ENCODE data around the gene YIF1B.
"Not testable (repeated sequence)": the region's sequence is repeated elsewhere in the genome, so short reads cannot be mapped to it uniquely, and the experiment has no call there.

Gene YIF1B

DNA sequence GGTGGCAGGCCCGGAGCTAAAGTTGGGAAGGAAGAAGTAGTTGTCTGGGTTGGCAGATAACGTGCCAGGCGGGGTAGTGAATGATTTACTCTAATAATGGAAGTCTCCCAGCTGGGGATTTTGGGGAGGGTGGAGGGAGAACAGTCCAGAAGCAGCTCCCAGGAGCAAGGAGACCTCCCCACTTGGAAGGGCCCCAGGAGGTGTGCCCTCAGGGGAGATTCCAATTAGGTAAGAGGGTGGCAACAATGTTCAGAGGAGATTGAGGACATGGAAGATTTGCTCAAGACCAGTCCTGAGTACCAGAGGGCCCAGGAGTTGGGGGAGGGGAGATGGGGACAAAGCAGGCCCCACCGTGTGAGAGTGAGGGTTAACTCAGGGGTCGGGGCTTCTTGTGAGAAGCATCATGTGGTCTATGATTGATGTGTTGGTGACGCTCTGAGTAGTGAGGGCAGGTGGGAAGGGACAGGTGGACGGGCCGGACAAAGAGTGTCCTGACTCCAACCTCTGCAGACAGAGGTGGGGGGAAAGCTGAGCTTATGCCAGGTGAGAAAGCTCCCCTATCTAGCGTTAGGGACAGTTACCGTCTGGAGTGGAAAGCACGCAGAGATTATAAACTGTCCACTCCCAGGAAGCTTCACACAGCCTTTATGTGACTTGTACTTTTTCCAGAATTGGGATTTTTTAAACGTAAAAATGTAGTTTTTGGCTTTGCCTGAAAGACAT, 47.8 kb downstream of the YIF1B start:
- DNase-seq (no peak), ATAC-seq (replicated peaks) (no peak)
- Mint-ChIP-seq H3K9me3 (no peaks in the 10 kb centered on the region), H3K4me1 (ENCODE audit: low read depth in 2 of 2) (peaks cover 10% of the 10 kb centered on the region in 2 donors), H3K27ac (peak overlapping the region in 1 of 2 donors; percentile 38), H3K27me3 (peaks cover 24 to 40% of the 10 kb centered on the region in 2 donors), H3K36me3 (ENCODE audit: insufficient read depth) (no peaks in the 10 kb centered on the region), H3K4me3 (no peak overlapping the region)

DNA sequence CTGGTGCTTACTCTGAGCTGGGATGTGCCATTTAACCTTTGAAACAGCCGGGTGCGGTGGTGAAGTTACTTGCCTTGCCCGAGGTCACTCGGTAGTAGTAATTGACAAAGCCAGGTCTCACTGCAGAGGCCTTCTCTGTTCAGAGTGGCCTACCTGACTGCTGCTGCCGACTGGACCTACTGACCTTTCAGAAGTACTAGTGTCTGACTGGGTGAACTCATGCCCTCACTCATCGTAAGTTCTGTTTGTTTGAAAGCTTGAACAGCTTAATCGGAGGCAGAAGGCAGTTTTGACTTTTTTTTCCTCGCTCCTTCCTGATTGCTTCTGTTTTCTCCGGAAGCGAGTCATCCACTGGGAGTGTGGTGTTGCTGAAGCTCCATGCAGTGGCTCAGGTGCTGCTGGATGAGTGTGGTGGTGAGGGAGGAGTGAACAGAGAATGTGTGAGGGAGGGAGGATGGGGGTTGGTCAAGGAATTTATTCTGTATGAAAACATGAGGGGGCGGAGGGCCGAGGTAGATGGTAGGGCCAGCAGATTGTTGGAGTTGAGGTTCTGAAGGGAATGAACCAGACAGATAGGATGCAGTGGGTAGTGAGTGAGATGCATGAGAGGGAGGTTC, 48.7 kb downstream of the YIF1B start:
- no peak overlapping the region for H3K4me3 Mint-ChIP-seq
- peak overlapping the region in 1 of 2 donors; percentile 7 for H3K27ac Mint-ChIP-seq
- peaks cover 10% of the 10 kb centered on the region in 2 donors for H3K4me1 Mint-ChIP-seq (ENCODE audit: low read depth in 2 of 2)
- H3K36me3 Mint-ChIP-seq (ENCODE audit: insufficient read depth) = no peaks in the 10 kb centered on the region
- ATAC-seq (replicated peaks) = no peak
- no peak for DNase-seq
- H3K27me3 Mint-ChIP-seq = peaks cover 24 to 44% of the 10 kb centered on the region in 2 donors
- H3K9me3 Mint-ChIP-seq = no peaks in the 10 kb centered on the region

DNA sequence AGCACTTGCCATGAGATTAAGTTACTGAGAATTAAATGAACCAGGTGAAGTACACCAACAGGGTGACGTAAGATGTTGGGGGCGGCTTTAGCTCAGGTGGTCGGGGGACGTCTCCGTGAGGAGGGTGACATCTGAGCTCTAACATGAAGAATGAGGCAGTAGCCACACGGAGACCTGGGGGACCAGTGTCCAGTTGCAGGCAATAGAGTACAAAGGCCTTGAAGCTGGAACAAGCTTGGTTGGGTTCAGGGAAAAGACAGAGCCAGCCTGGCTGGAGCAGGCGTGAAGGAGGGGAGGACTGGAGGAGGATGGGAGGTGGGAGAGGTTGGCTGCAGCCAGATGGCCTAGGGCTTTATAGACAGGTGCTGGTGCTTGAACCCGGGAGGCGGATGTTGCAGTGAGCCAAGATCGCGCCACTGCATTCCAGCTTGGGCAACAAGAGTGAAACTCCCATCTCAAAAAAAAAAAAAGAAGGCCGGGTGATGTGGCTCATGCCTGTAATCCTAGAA, 49.8 kb downstream of the YIF1B start:
- H3K4me3 Mint-ChIP-seq = no peak overlapping the region
- no peaks in the 10 kb centered on the region for H3K9me3 Mint-ChIP-seq
- peaks cover 10% of the 10 kb centered on the region in 2 donors for H3K4me1 Mint-ChIP-seq (ENCODE audit: low read depth in 2 of 2)
- H3K27me3 Mint-ChIP-seq = peaks cover 24 to 44% of the 10 kb centered on the region in 2 donors
- DNase-seq (no peak), ATAC-seq (replicated peaks) (no peak)
- no peak overlapping the region for H3K27ac Mint-ChIP-seq
- H3K36me3 Mint-ChIP-seq (ENCODE audit: insufficient read depth) = no peaks in the 10 kb centered on the region

GRCh38 chr19:38265213-38265861, 50.4 kb downstream of the YIF1B start:
- Mint-ChIP-seq H3K4me1 (ENCODE audit: low read depth in 2 of 2) (peaks cover 10% of the 10 kb centered on the region in 2 donors), H3K9me3 (no peaks in the 10 kb centered on the region), H3K4me3 (peak overlapping the region; percentile 64 to 79), H3K27me3 (peaks cover 24 to 44% of the 10 kb centered on the region in 2 donors), H3K27ac (no peak overlapping the region), H3K36me3 (ENCODE audit: insufficient read depth) (no peaks in the 10 kb centered on the region)
- ATAC-seq (replicated peaks) (no peak), DNase-seq (no peak)

DNA sequence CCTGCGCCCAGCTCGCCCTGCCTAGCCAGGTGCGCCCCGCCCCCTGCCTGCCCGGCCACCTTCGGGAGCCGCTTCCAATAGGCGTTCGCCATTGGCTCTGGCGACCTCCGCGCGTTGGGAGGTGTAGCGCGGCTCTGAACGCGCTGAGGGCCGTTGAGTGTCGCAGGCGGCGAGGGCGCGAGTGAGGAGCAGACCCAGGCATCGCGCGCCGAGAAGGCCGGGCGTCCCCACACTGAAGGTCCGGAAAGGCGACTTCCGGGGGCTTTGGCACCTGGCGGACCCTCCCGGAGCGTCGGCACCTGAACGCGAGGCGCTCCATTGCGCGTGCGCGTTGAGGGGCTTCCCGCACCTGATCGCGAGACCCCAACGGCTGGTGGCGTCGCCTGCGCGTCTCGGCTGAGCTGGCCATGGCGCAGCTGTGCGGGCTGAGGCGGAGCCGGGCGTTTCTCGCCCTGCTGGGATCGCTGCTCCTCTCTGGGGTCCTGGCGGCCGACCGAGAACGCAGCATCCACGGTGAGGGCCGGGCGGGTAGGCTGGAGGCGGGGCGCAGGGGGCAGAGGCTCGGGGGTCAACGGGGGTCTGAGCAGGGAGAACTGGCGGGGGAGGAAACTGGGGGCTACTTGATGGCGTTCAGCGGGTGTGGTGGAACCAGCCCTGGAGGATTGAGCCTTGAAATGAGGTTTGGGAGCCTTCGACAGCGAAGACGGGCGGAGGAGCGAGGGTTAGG, 51.1 kb downstream of the YIF1B start, which contains the start of gene SPINT2:
Gene SPINT2 (plus strand): TSS at position 88 of the 727 bp plus-strand sequence. CDS start 320 bp downstream, at position 408.
- H3K9me3 Mint-ChIP-seq = no peaks in the 10 kb centered on the region
- peak; percentile 44 for ATAC-seq (replicated peaks)
- H3K36me3 Mint-ChIP-seq (ENCODE audit: insufficient read depth) = no peaks in the 10 kb centered on the region
- H3K4me1 Mint-ChIP-seq (ENCODE audit: low read depth in 2 of 2) = peaks cover 10% of the 10 kb centered on the region in 2 donors
- DNase-seq = peak in 1 of 3 experiments; percentile 33
- H3K4me3 Mint-ChIP-seq = peak within 1 kb of the TSS; percentile 70 to 79
- H3K27me3 Mint-ChIP-seq = peaks cover 24 to 45% of the 10 kb centered on the region in 2 donors
- H3K27ac Mint-ChIP-seq = peak within 1 kb of the TSS in 1 of 2 donors; percentile 79

- Mint-ChIP-seq H3K27ac (peak overlapping the region in 1 of 2 donors; percentile 79), H3K9me3 (no peaks in the 10 kb centered on the region), H3K27me3 (peaks cover 24 to 53% of the 10 kb centered on the region in 2 donors), H3K36me3 (ENCODE audit: insufficient read depth) (no peaks in the 10 kb centered on the region), H3K4me1 (ENCODE audit: low read depth in 2 of 2) (peaks cover 10% of the 10 kb centered on the region in 2 donors), H3K4me3 (peak overlapping the region; percentile 70 to 79)
- peak in 2 of 3 experiments; percentile 35 to 52 for DNase-seq
- ATAC-seq (replicated peaks) = peak; percentile 83
Measured at GRCh38 chr19:38263689-38264485, 51.9 kb downstream of the YIF1B start.

GRCh38 chr19:38262585-38263268, 53.0 kb downstream of the YIF1B start:
- Mint-ChIP-seq H3K27me3 (peaks cover 24 to 56% of the 10 kb centered on the region in 2 donors), H3K27ac (no peak overlapping the region), H3K4me1 (ENCODE audit: low read depth in 2 of 2) (peaks cover 10% of the 10 kb centered on the region in 2 donors), H3K36me3 (ENCODE audit: insufficient read depth) (no peaks in the 10 kb centered on the region), H3K4me3 (no peak overlapping the region), H3K9me3 (no peaks in the 10 kb centered on the region)
- ATAC-seq (replicated peaks) (no peak), DNase-seq (no peak)

DNA sequence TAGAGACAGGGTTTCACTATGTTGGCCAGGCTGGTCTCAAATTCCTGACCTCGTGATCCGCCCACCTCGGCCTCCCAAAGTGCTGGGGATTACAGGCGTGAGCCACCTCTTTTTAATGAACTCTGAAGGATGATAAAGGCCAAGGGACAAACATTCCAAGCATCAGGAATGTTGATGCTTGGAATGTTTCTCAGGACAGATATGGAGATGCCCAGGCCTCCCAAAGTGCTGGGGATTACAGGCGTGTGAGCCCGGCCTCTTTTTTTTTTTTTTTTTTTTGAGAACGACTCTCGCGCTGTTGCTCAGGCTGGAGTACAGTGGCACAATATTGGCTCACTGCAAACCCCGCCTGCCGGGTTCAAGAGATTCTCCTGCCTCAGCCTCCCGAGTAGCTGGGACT, 53.8 kb downstream of the YIF1B start:
- DNase-seq; H3K4me3 Mint-ChIP-seq; ATAC-seq (replicated peaks); H3K9me3 Mint-ChIP-seq; H3K27ac Mint-ChIP-seq; H3K36me3 Mint-ChIP-seq (ENCODE audit: insufficient read depth): not testable (repeated sequence)
- Mint-ChIP-seq H3K27me3 (peaks cover 23 to 54% of the 10 kb centered on the region in 2 donors), H3K4me1 (ENCODE audit: low read depth in 2 of 2) (peaks cover 10% of the 10 kb centered on the region in 2 donors)

GRCh38 chr19:38255383-38256014, 60.2 kb downstream of the YIF1B start:
- Mint-ChIP-seq H3K4me3 (no peak overlapping the region), H3K27me3 (peaks cover 26 to 78% of the 10 kb centered on the region in 2 donors), H3K4me1 (ENCODE audit: low read depth in 2 of 2) (peaks cover 0 to 1% of the 10 kb centered on the region in 2 donors), H3K27ac (no peak overlapping the region), H3K9me3 (no peaks in the 10 kb centered on the region), H3K36me3 (ENCODE audit: insufficient read depth) (no peaks in the 10 kb centered on the region)
- DNase-seq (no peak), ATAC-seq (replicated peaks) (no peak)

DNA sequence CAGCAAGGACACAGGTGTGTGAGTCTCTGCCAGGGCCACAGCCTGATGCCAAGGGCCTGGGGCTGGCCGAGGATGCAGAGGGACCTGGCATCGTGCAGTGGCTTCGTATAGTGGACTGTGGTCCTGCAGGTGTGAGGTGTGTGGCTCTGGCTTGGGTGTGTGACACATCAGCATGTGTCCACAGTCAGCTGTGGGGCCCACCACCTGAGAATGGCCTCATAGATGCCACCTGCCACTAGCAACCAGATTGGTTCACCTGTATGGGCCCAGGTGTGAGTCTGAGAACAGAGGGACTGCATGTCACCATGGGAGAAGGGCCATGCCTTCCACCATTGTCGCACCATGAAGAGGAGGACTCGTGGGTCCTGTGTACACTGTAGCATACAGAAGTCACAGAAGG, 62.0 kb downstream of the YIF1B start:
- Mint-ChIP-seq H3K4me1 (ENCODE audit: low read depth in 2 of 2) (peaks cover 0 to 1% of the 10 kb centered on the region in 2 donors), H3K36me3 (ENCODE audit: insufficient read depth) (no peaks in the 10 kb centered on the region), H3K27me3 (peaks cover 26 to 69% of the 10 kb centered on the region in 2 donors), H3K4me3 (no peak overlapping the region), H3K9me3 (no peaks in the 10 kb centered on the region), H3K27ac (no peak overlapping the region)
- DNase-seq (no peak), ATAC-seq (replicated peaks) (no peak)

Measured in effector memory CD8-positive, alpha-beta T cell (primary cell).